H9 (cell line): Measurements from ENCODE around the gene MYB. TPM values are rescaled to one million over a fixed set of nuclear protein-coding genes. Genes with fewer than 3 reads are reported as not detected.

ENCODE experiments used
- DNase-seq: peaks from one replicate; pipeline ENCODE4 v3.0.0-alpha.2; 2017
- H2AFZ ChIP-seq: one replicate; pipeline ENCODE4 v1.6.1; 2013; ENCODE audit warnings: mild to moderate bottlenecking, low read length, control low read depth, moderate library complexity
- H2AK5ac ChIP-seq: 2 replicates; pipeline ENCODE4 v1.6.1; 2013; ENCODE audit warnings: low read length, control low read depth, mixed read lengths; ENCODE audit not compliant: insufficient read length
- H2BK120ac ChIP-seq: one replicate; pipeline ENCODE4 v1.6.1; 2013; ENCODE audit warnings: low read depth, mild to moderate bottlenecking, low read length, control low read depth, inconsistent platforms; ENCODE audit not compliant: poor library complexity, severe bottlenecking
- H2BK12ac ChIP-seq: 2 replicates; pipeline ENCODE4 v1.6.1; 2013; ENCODE audit warnings: low read length, control low read depth, mixed read lengths, low read depth; ENCODE audit not compliant: insufficient read length
- H2BK15ac ChIP-seq: 2 replicates; pipeline ENCODE4 v1.6.1; 2013; ENCODE audit warnings: low read depth, low read length, control low read depth
- H2BK20ac ChIP-seq: one replicate; pipeline ENCODE4 v1.6.1; 2013; ENCODE audit warnings: low read depth, mild to moderate bottlenecking, low read length, control low read depth, inconsistent platforms; ENCODE audit not compliant: poor library complexity, severe bottlenecking
- H2BK5ac ChIP-seq: 2 replicates; pipeline ENCODE4 v1.6.1; 2013; ENCODE audit warnings: low read length, control low read depth, mixed read lengths; ENCODE audit not compliant: insufficient read length
- H3K14ac ChIP-seq: 2 replicates; pipeline ENCODE4 v1.6.1; 2013; ENCODE audit warnings: low read length, control low read depth; ENCODE audit not compliant: insufficient read depth
- H3K18ac ChIP-seq: 2 replicates; pipeline ENCODE4 v1.6.1; 2013; ENCODE audit warnings: low read depth, mild to moderate bottlenecking, mixed read lengths, low read length, control low read depth; ENCODE audit not compliant: insufficient read length
- H3K23ac ChIP-seq: 2 replicates; pipeline ENCODE4 v1.6.1; 2013; ENCODE audit warnings: low read length, control low read depth, mixed read lengths, low read depth; ENCODE audit not compliant: insufficient read length
- H3K23me2 ChIP-seq: 2 replicates; pipeline ENCODE4 v1.6.1; 2013; ENCODE audit warnings: low read depth, mild to moderate bottlenecking, mixed read lengths, low read length, control low read depth; ENCODE audit not compliant: insufficient read length, poor library complexity, severe bottlenecking
- H3K27ac ChIP-seq: 2 replicates; pipeline ENCODE4 v1.5.1; 2013; ENCODE audit warnings: low read length, control low read depth, mixed read lengths, low read depth; ENCODE audit not compliant: insufficient read length
- H3K27me3 ChIP-seq: 2 replicates; pipeline ENCODE4 v1.6.1; 2013; ENCODE audit warnings: low read length, control low read depth, inconsistent platforms; ENCODE audit not compliant: insufficient read depth
- H3K4ac ChIP-seq: 2 replicates; pipeline ENCODE4 v1.6.1; 2013; ENCODE audit warnings: low read depth, mild to moderate bottlenecking, control low read depth, inconsistent platforms, low read length, moderate library complexity
- H3K4me1 ChIP-seq: 2 replicates; pipeline ENCODE4 v1.6.1; 2013; ENCODE audit warnings: low read length, control low read depth, inconsistent platforms; ENCODE audit not compliant: insufficient read depth
- H3K4me2 ChIP-seq: 2 replicates; pipeline ENCODE4 v1.6.1; 2013; ENCODE audit warnings: low read length, control low read depth, mixed read lengths; ENCODE audit not compliant: insufficient read length, insufficient read depth
- H3K56ac ChIP-seq: 2 replicates; pipeline ENCODE4 v1.6.1; 2013; ENCODE audit warnings: low read depth, mild to moderate bottlenecking, mixed read lengths, low read length, control low read depth; ENCODE audit not compliant: insufficient read length
- H3K79me1 ChIP-seq: 2 replicates; pipeline ENCODE4 v1.6.1; 2013; ENCODE audit warnings: low read depth, mild to moderate bottlenecking, moderate library complexity, low read length, control low read depth, inconsistent platforms; ENCODE audit not compliant: insufficient read depth, poor library complexity, severe bottlenecking
- H3K79me2 ChIP-seq: 2 replicates; pipeline ENCODE4 v1.6.1; 2013; ENCODE audit warnings: low read length, control low read depth, inconsistent platforms; ENCODE audit not compliant: insufficient read depth
- H3K9ac ChIP-seq: 2 replicates; pipeline ENCODE4 v1.6.1; 2013; ENCODE audit warnings: low read length, control low read depth, mixed read lengths; ENCODE audit not compliant: insufficient read length; ENCODE audit errors: extremely low read depth
- H3K9me3 ChIP-seq: one replicate; pipeline ENCODE4 v1.6.1; 2013; ENCODE audit warnings: low read depth, low read length, inconsistent platforms; ENCODE audit not compliant: control insufficient read depth
- H3T11ph ChIP-seq: one replicate; pipeline ENCODE4 v1.6.1; 2013; ENCODE audit warnings: mild to moderate bottlenecking, low read length, control low read depth, inconsistent platforms
- H4K20me1 ChIP-seq: one replicate; pipeline ENCODE4 v1.6.1; 2013; ENCODE audit not compliant: control insufficient read depth, insufficient read length, insufficient read depth
- H4K5ac ChIP-seq: 2 replicates; pipeline ENCODE4 v1.6.1; 2013; ENCODE audit warnings: low read depth, mild to moderate bottlenecking, mixed read lengths, low read length, control low read depth; ENCODE audit not compliant: insufficient read length
- H4K8ac ChIP-seq: replicated peaks from 2 replicates; pipeline ENCODE4 v1.6.1; 2013; ENCODE audit warnings: low read length, control low read depth, mixed read lengths, low read depth; ENCODE audit not compliant: insufficient read length
- H4K91ac ChIP-seq: 2 replicates; pipeline ENCODE4 v1.6.1; 2013; ENCODE audit warnings: low read depth, mild to moderate bottlenecking, moderate library complexity, mixed read lengths, low read length, control low read depth; ENCODE audit not compliant: insufficient read length
- H3K27ac Mint-ChIP-seq, 3 experiments: 2 replicates in 2 of 3; 3 replicates in 1 of 3; pipeline ENCODE4 v1.8.0; 2020 to 2021; ENCODE audit warnings: mixed read lengths in 3 of 3, mild to moderate bottlenecking in 1 of 3, moderate library complexity in 1 of 3
- H3K27me3 Mint-ChIP-seq: 2 replicates; pipeline ENCODE4 v1.8.0; 2021; ENCODE audit warnings: low read depth, mild to moderate bottlenecking, moderate library complexity, mixed read lengths
- H3K36me3 Mint-ChIP-seq, 3 experiments: 2 replicates in 2 of 3; 3 replicates in 1 of 3; pipeline ENCODE4 v1.8.0; 2020 to 2021; ENCODE audit warnings: low read depth in 3 of 3, mixed read lengths in 3 of 3; ENCODE audit not compliant: insufficient read depth in 1 of 3
- H3K4me1 Mint-ChIP-seq, 2 experiments: 2 replicates each; pipeline ENCODE4 v1.8.0; 2020; ENCODE audit warnings: mixed read lengths in 2 of 2
- H3K4me3 Mint-ChIP-seq, 2 experiments: 2 replicates in 1 of 2; 3 replicates in 1 of 2; pipeline ENCODE4 v1.8.0; 2020 to 2021; ENCODE audit warnings: mild to moderate bottlenecking in 2 of 2, mixed read lengths in 2 of 2, moderate library complexity in 1 of 2
- H3K9me3 Mint-ChIP-seq, 2 experiments: 2 replicates in 1 of 2; 3 replicates in 1 of 2; pipeline ENCODE4 v1.8.0; 2020; ENCODE audit warnings: mild to moderate bottlenecking in 2 of 2, mixed read lengths in 2 of 2, moderate library complexity in 1 of 2
- WGBS: extraction: QIAGEN DNeasy Blood & Tissue Kit; methylation state at CpG from one replicate; pipeline ENCODE4 v1.1.7; 2013; ENCODE audit warnings: missing lambda C conversion rate, low lambda C conversion rate, mixed read lengths; ENCODE audit not compliant: insufficient read length; ENCODE audit errors: extremely low coverage; 5-methylcytosine and 5-hydroxymethylcytosine counted together
- total RNA-seq: library from RNA; stranded (reverse); gene quantifications from 2 replicates; pipeline ENCODE4 v1.2.1, GENCODE V29; 2021
- TF ChIP-seq, protein P1 (sequence below): fragments of 200-600 bp; sonication (generic); conservative IDR thresholded peaks from 3 replicates; pipeline ENCODE4 v1.8.0; 2021; ENCODE audit warnings: antibody characterized with exemption, mild to moderate bottlenecking

Gene MYB
- total RNA-seq, 1 experiment from 2014 or later = 5.8 TPM

DNA sequence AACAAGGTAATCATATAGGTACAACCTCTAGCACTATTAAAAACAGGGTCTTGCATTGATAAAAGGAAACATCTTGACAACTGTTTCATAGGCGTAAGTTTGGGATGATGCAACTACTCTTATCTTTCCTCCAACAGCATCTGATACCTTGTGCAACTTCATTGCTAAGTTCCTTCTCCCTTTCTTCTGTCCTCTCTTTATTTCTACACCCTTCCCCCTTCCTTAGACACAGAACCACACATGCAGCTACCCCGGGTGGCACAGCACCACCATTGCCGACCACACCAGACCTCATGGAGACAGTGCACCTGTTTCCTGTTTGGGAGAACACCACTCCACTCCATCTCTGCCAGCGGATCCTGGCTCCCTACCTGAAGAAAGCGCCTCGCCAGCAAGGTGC, 14.4 kb downstream of the MYB start:
- Mint-ChIP-seq H3K27ac (peak overlapping the region in 1 of 3 experiments; percentile 54; a peak in 2 of 7 replicates), H3K27me3 (no peaks in the 10 kb centered on the region), H3K4me3 (no peak overlapping the region), H3K36me3 (peaks cover 13 to 75% (median 68%) of the 10 kb centered on the region in 3 experiments; a peak in 6 of 7 replicates), H3K9me3 (no peaks in the 10 kb centered on the region), H3K4me1 (no peaks in the 10 kb centered on the region)
- Histone ChIP-seq H3K79me2 (no peaks in the 10 kb centered on the region), H3K4me1 (no peaks in the 10 kb centered on the region), H3K9me3 (no peaks in the 10 kb centered on the region), H2AK5ac (no peak overlapping the region), H2BK20ac (no peak overlapping the region), H4K8ac (no peak overlapping the region), H2AFZ (no peak overlapping the region), H2BK15ac (no peak overlapping the region), H4K91ac (no peak overlapping the region), H3K23me2 (no peaks in the 10 kb centered on the region), H3T11ph (no peak overlapping the region), H3K79me1 (no peaks in the 10 kb centered on the region), H2BK12ac (no peak overlapping the region), H3K14ac (no peak overlapping the region), H3K56ac (no peak overlapping the region), H3K18ac (no peak overlapping the region), H3K27me3 (no peaks in the 10 kb centered on the region), H2BK120ac (no peak overlapping the region), H3K23ac (no peak overlapping the region), H3K4me2 (no peak overlapping the region), H4K5ac (no peak overlapping the region), H4K20me1 (no peaks in the 10 kb centered on the region), H2BK5ac (no peak overlapping the region), H3K27ac (no peak overlapping the region), H3K9ac (no peak overlapping the region), H3K4ac (no peak overlapping the region)
- TF ChIP-seq, protein P1, sequence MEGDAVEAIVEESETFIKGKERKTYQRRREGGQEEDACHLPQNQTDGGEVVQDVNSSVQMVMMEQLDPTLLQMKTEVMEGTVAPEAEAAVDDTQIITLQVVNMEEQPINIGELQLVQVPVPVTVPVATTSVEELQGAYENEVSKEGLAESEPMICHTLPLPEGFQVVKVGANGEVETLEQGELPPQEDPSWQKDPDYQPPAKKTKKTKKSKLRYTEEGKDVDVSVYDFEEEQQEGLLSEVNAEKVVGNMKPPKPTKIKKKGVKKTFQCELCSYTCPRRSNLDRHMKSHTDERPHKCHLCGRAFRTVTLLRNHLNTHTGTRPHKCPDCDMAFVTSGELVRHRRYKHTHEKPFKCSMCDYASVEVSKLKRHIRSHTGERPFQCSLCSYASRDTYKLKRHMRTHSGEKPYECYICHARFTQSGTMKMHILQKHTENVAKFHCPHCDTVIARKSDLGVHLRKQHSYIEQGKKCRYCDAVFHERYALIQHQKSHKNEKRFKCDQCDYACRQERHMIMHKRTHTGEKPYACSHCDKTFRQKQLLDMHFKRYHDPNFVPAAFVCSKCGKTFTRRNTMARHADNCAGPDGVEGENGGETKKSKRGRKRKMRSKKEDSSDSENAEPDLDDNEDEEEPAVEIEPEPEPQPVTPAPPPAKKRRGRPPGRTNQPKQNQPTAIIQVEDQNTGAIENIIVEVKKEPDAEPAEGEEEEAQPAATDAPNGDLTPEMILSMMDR = no peak
- no peak for DNase-seq
- no CpG with 5 or more reads among the region's 6 CpGs for WGBS
